ENCODE measurements around the gene APBA2. TPM values are rescaled to one million over a fixed set of nuclear protein-coding genes. Genes with fewer than 3 reads are reported as not detected.

APBA2 gene
- total and polyA plus RNA-seq, 2 of the 4 experiments (the other 2 are of a cell fraction) = 21.7 to 33.0 TPM

- no TSS peak for BruUV-seq (replicated peaks)
- Histone ChIP-seq H3K18ac (ENCODE audit: low read depth, low read length) (peak overlapping the region; percentile 45; the same call in 1 of the 2 replicates), H4K91ac (ENCODE audit: insufficient read depth, low read depth, low read length) (peak overlapping the region; percentile 89), H3K14ac (replicated peaks; ENCODE audit: low read depth, low read length) (peak overlapping the region; percentile 95), H4K8ac (ENCODE audit: low read depth in 2 of 2, low read length in 2 of 2) (peak overlapping the region; percentile 68 to 88), H2AFZ (replicated peaks; ENCODE audit: low read length, poor library complexity) (peak overlapping the region; percentile 46), H4K5ac (ENCODE audit: low read depth, low read length) (peak overlapping the region; percentile 81; the same call in 1 of the 2 replicates), H3K36me3 (ENCODE audit: control insufficient read depth, insufficient read depth, low read length) (no peaks in the 10 kb centered on the region; the same call in 1 of the 2 replicates), H2BK15ac (ENCODE audit: low read depth, low read length) (peak overlapping the region; percentile 78), H3K9ac (ENCODE audit: low read depth, low read length) (0 out of 2 replicates have a peak overlapping the region, but pooled peaks have one; percentile 12), H4K20me1 (ENCODE audit: insufficient read depth, low read length) (no peaks in the 10 kb centered on the region), H3K9me3 (ENCODE audit: control insufficient read depth, insufficient read depth, low read length) (no peaks in the 10 kb centered on the region), H3K27me3 (ENCODE audit: control insufficient read depth, insufficient read depth, low read length) (no peaks in the 10 kb centered on the region), H3K4ac (ENCODE audit: low read depth, low read length) (peak overlapping the region; percentile 94), H3K4me2 (ENCODE audit: low read depth, low read length) (no peak overlapping the region), H3K9me1 (ENCODE audit: insufficient read depth, low read length) (peaks cover 13% of the 10 kb centered on the region), H3K23ac (ENCODE audit: low read depth, low read length) (peak overlapping the region; percentile 58; the same call in 1 of the 2 replicates), H2BK120ac (ENCODE audit: low read depth, low read length) (peak overlapping the region; percentile 85), H3K56ac (ENCODE audit: extremely low read depth, insufficient read depth, low read length) (no peak overlapping the region), H2AK5ac (ENCODE audit: low read depth, low read length) (peak overlapping the region; percentile 81), H3K27ac (ENCODE audit: insufficient read depth, low read length) (peak overlapping the region; percentile 77), H2AK9ac (replicated peaks; ENCODE audit: low read depth, low read length, poor library complexity) (peak overlapping the region; percentile 50), H2BK5ac (ENCODE audit: low read depth, low read length, poor library complexity, severe bottlenecking) (peak overlapping the region; percentile 82), H3K79me1 (ENCODE audit: low read depth in 1 of 2, low read length in 2 of 2) (peaks cover 15 to 40% of the 10 kb centered on the region in 2 experiments), H2BK20ac (ENCODE audit: low read depth, low read length) (peak overlapping the region; percentile 82), H3K4me1 (ENCODE audit: control insufficient read depth, insufficient read depth, low read length) (peaks cover 13% of the 10 kb centered on the region), H3K4me3 (ENCODE audit: insufficient read depth, low read depth, low read length) (no peak overlapping the region)
- in situ Hi-C loops (cut with MboI; ENCODE audit: low sequenced_read_pairs) = loop anchor here (10.0 kb wide), 1 partner anchor 85 kb away; the partner anchor contains the start of gene APBA2
- ChIA-PET POLR2A (ENCODE audit: unreplicated experiment) (no interaction called here), CTCF (interaction anchor here (0.6 to 0.7 kb wide), 2 partner anchors 51 to 114 kb away, joined by 5 read pairs; no protein-coding TSS in a partner anchor)
- intact Hi-C loops (cut with micrococcal nuclease) = no loop called here
- no peak for ATAC-seq (ENCODE audit: low read depth)
- 92% methylated on average over 2 of the region's 14 CpGs; no CpG with 5 or more reads in 1 of the 2 experiments for WGBS, 2 experiments (ENCODE audit: extremely low coverage in 2 of 2, insufficient read length in 1 of 2)
- TF ChIP-seq RCOR1 (IDR thresholded peaks at IDR 0.05; ENCODE audit: insufficient replicate concordance, low read length) = no peak
- no peak for TF ChIP-seq POLR2A (IDR thresholded peaks at IDR 0.05; ENCODE audit: low read depth, low read length)
- no peak for TF ChIP-seq MXI1 (IDR thresholded peaks at IDR 0.05; ENCODE audit: borderline replicate concordance, low read depth, low read length)
- TF ChIP-seq BHLHE40 (IDR thresholded peaks at IDR 0.05; ENCODE audit: low read depth, low read length) = no peak
- TF ChIP-seq SMC3 (IDR thresholded peaks at IDR 0.05; ENCODE audit: low read depth, low read length) = no peak
- no peak for DNase-seq
- dilution Hi-C loops (cut with HindIII; ENCODE audit: low sequenced_read_pairs, unreplicated experiment) = no loop called here
Observed at GRCh38 chr15:28969511-28970085, 83.8 kb downstream of the APBA2 start.
